GM23338 (cell line): ENCODE data around the gene AKNA. TPM values are rescaled to one million over a fixed set of nuclear protein-coding genes. Genes with fewer than 3 reads are reported as not detected.

Source experiments
- ATAC-seq: fragments of 200-7000 bp; cut with Tn5 transposase; 3 replicates; pipeline ENCODE4 v1.9.1; 2020
- DNase-seq: peaks from one replicate; pipeline ENCODE4 v3.0.0-alpha.2; 2015; ENCODE audit warnings: low spot score
- H2AFZ ChIP-seq: fragments of 200-600 bp; sonication (generic); 2 replicates; pipeline ENCODE4 v1.8.0; 2016; ENCODE audit warnings: antibody characterized with exemption, mild to moderate bottlenecking, moderate library complexity
- H3F3A ChIP-seq: fragments of 200-600 bp; sonication (generic); replicated peaks from 2 replicates; pipeline ENCODE4 v1.8.0; 2017; ENCODE audit warnings: antibody characterized with exemption, mixed run types, low read depth
- H3K27ac ChIP-seq: fragments of 200-600 bp; sonication (generic); 2 replicates; pipeline ENCODE4 v1.6.1; 2016; ENCODE audit warnings: low read depth
- H3K27me3 ChIP-seq: fragments of 200-600 bp; sonication (generic); 2 replicates; pipeline ENCODE4 v1.8.0; 2016; ENCODE audit warnings: mild to moderate bottlenecking, mixed run types, moderate library complexity; ENCODE audit not compliant: insufficient read depth
- H3K36me3 ChIP-seq: fragments of 200-600 bp; sonication (generic); 2 replicates; pipeline ENCODE4 v1.8.0; 2016; ENCODE audit warnings: mild to moderate bottlenecking; ENCODE audit not compliant: insufficient read depth
- H3K4me1 ChIP-seq: fragments of 200-600 bp; sonication (generic); 2 replicates; pipeline ENCODE4 v1.8.0; 2016; ENCODE audit warnings: mild to moderate bottlenecking, moderate library complexity; ENCODE audit not compliant: insufficient read depth
- H3K4me2 ChIP-seq: fragments of 200-600 bp; sonication (generic); 2 replicates; pipeline ENCODE4 v1.7.1; 2017; ENCODE audit warnings: mixed run types
- H3K4me3 ChIP-seq: fragments of 200-600 bp; sonication (generic); 2 replicates; pipeline ENCODE4 v1.6.1; 2016; ENCODE audit warnings: mixed run types
- H3K79me2 ChIP-seq: fragments of 200-600 bp; sonication (generic); replicated peaks from 2 replicates; pipeline ENCODE4 v1.8.0; 2017; ENCODE audit warnings: mild to moderate bottlenecking; ENCODE audit not compliant: insufficient read depth
- H3K9me2 ChIP-seq: fragments of 200-600 bp; sonication (generic); 2 replicates; pipeline ENCODE4 v1.8.0; 2017; ENCODE audit not compliant: insufficient read depth
- H4K20me1 ChIP-seq: fragments of 200-600 bp; sonication (generic); replicated peaks from 2 replicates; pipeline ENCODE4 v1.8.0; 2017; ENCODE audit warnings: mild to moderate bottlenecking; ENCODE audit not compliant: insufficient read depth
- H3K27ac Mint-ChIP-seq: 2 replicates; pipeline ENCODE4 v1.8.0; 2020; ENCODE audit warnings: inconsistent platforms, mild to moderate bottlenecking, moderate library complexity, mixed read lengths
- H3K27me3 Mint-ChIP-seq: 3 replicates; pipeline ENCODE4 v1.8.0; 2022; ENCODE audit warnings: low read depth, mild to moderate bottlenecking, moderate library complexity, mixed read lengths, inconsistent platforms; ENCODE audit not compliant: insufficient read depth, poor library complexity
- H3K36me3 Mint-ChIP-seq: 3 replicates; pipeline ENCODE4 v1.8.0; 2021; ENCODE audit warnings: low read depth, mild to moderate bottlenecking, inconsistent platforms, moderate library complexity, mixed read lengths
- H3K4me1 Mint-ChIP-seq: 3 replicates; pipeline ENCODE4 v1.8.0; 2020; ENCODE audit warnings: mild to moderate bottlenecking, inconsistent platforms, mixed read lengths
- H3K4me3 Mint-ChIP-seq: 3 replicates; pipeline ENCODE4 v1.8.0; 2021; ENCODE audit warnings: moderate library complexity, mild to moderate bottlenecking, inconsistent platforms, mixed read lengths
- H3K9me3 Mint-ChIP-seq: 3 replicates; pipeline ENCODE4 v1.8.0; 2020; ENCODE audit warnings: moderate library complexity, mild to moderate bottlenecking, inconsistent platforms, mixed read lengths
- CREB1 ChIP-seq: fragments of 250-450 bp; sonication (Bioruptor Pico); IDR thresholded peaks from 2 replicates; pipeline ENCODE4 v1.5.0; 2020; ENCODE audit warnings: low read depth, mild to moderate bottlenecking, moderate library complexity
- EZH2 ChIP-seq: fragments of 200-600 bp; sonication (generic); IDR thresholded peaks from one replicate; pipeline ENCODE4 v1.8.0; 2017; ENCODE audit warnings: antibody characterized with exemption, mild to moderate bottlenecking, low read depth; ENCODE audit not compliant: unreplicated experiment
- EZH2phosphoT487 ChIP-seq: fragments of 200-600 bp; sonication (generic); IDR thresholded peaks from one replicate; pipeline ENCODE4 v1.8.1; 2018; ENCODE audit warnings: antibody characterized with exemption; ENCODE audit not compliant: unreplicated experiment
- JUNB ChIP-seq: IDR thresholded peaks from one replicate; pipeline ENCODE4 v1.6.1; 2016; ENCODE audit warnings: antibody characterized with exemption; ENCODE audit not compliant: unreplicated experiment
- NANOG ChIP-seq: IDR thresholded peaks from 2 replicates; pipeline ENCODE4 v1.6.1; 2016; ENCODE audit warnings: antibody characterized with exemption, borderline replicate concordance
- POLR2AphosphoS5 ChIP-seq: IDR thresholded peaks from 2 replicates; pipeline ENCODE4 v1.6.1; 2016; ENCODE audit warnings: antibody characterized with exemption, low read depth
- STAT1 ChIP-seq: IDR thresholded peaks from one replicate; pipeline ENCODE4 v1.6.1; 2016; ENCODE audit warnings: antibody characterized with exemption; ENCODE audit not compliant: unreplicated experiment
- ZNF114 ChIP-seq: fragments of 250-450 bp; sonication (Bioruptor Pico); IDR thresholded peaks from 2 replicates; pipeline ENCODE4 v1.5.0; 2020; ENCODE audit warnings: mild to moderate bottlenecking, moderate library complexity
- ZNF331 ChIP-seq: fragments of 250-450 bp; sonication (Bioruptor Pico); IDR thresholded peaks from 2 replicates; pipeline ENCODE4 v1.5.0; 2020; ENCODE audit warnings: low read depth, mild to moderate bottlenecking, moderate library complexity
- polyA plus RNA-seq: library from polyadenylated mRNA; unstranded; fragments of >200 nt; fragmentation: Nextera tagmentation; extraction: Ambion mirVana; gene quantifications from 2 replicates; pipeline ENCODE4 v1.2.1, GENCODE V29; 2016
- total RNA-seq: library from RNA; depleted of rRNA; stranded (reverse); fragments of >200 nt; shearing (Covaris generic); gene quantifications from 2 replicates; pipeline ENCODE4 v1.2.3, GENCODE V29; 2014
- TF ChIP-seq, protein P1 (sequence below), 2 experiments: fragments of 200-600 bp in 1 of 2; sonication (generic) in 1 of 2; conservative IDR thresholded peaks; 2 replicates each; pipeline versions ENCODE4 v1.5.1 to v1.6.1; 2016 to 2017; ENCODE audit warnings: antibody characterized with exemption in 2 of 2, low read depth in 2 of 2, mild to moderate bottlenecking in 2 of 2, moderate library complexity in 1 of 2
- TF ChIP-seq, protein P2 (sequence below): IDR thresholded peaks from 2 replicates; pipeline ENCODE4 v1.6.1; 2016; ENCODE audit warnings: antibody characterized with exemption
- TF ChIP-seq, protein P3 (sequence below): IDR thresholded peaks from one replicate; pipeline ENCODE4 v1.6.1; 2018; ENCODE audit warnings: antibody characterized with exemption; ENCODE audit not compliant: unreplicated experiment
- TF ChIP-seq, protein P4 (sequence below): fragments of 250-450 bp; sonication (Bioruptor Pico); IDR thresholded peaks from 2 replicates; pipeline ENCODE4 v1.5.0; 2020; ENCODE audit warnings: mild to moderate bottlenecking, moderate library complexity

The AKNA gene
- total and polyA plus RNA-seq, 2 experiments from 2014 or later: 9.0 to 28.1 TPM

DNA sequence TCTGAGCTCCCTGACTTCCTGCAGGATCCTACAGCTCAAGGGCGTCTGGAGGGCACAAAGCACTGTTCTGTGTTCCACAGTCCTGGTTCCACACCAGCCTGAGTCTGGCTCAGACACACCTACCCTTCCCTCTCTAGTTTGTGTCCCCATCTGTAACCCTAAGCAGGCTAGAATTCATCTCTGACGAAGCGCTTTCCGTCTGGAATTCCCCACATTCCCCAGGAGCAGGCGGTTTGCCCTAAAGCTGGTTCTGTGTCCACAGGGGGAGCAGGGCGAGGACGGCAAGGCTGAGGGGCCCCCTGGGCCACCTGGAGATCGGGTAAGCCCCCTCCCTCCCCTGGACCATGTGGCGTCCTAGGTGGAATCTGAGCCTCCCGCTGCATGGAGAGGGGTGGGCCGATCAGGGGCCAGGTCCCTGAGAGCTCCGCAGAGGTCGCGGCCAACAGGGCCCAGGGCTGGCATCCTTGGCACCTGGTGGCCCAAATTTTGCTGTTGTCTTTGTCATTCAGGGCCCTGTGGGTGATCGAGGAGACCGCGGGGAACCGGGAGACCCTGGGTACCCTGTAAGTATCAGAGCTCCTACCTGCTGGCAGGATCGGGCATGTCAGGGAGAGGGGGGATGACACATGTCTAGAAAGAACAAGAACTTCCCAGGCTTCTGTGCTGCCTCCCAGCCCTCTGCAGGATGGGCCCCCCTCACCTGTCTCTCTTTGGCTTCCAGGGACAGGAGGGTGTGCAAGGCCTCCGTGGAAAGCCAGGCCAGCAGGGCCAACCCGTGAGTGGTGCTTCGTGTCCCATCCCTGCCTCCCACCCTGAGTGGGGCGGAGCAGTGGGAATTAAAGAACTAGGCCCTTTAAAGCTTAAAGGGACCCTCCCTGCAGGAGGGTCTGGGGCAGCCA is 99.3 kb downstream of the AKNA start:
- no peaks in the 10 kb centered on the region for H3K79me2 ChIP-seq
- H3K36me3 Mint-ChIP-seq: peaks cover 15% of the 10 kb centered on the region
- H3F3A ChIP-seq: no peaks in the 10 kb centered on the region
- no peak overlapping the region for H3K4me2 ChIP-seq
- DNase-seq: peak; percentile 73
- no peaks in the 10 kb centered on the region for H3K27me3 Mint-ChIP-seq
- H3K4me3 ChIP-seq: no peak overlapping the region
- ATAC-seq: peak; percentile 61
- H3K27me3 ChIP-seq: no peaks in the 10 kb centered on the region
- H3K27ac Mint-ChIP-seq: peak overlapping the region; percentile 81; the same call in 1 of the 2 replicates
- TF ChIP-seq, protein P1, sequence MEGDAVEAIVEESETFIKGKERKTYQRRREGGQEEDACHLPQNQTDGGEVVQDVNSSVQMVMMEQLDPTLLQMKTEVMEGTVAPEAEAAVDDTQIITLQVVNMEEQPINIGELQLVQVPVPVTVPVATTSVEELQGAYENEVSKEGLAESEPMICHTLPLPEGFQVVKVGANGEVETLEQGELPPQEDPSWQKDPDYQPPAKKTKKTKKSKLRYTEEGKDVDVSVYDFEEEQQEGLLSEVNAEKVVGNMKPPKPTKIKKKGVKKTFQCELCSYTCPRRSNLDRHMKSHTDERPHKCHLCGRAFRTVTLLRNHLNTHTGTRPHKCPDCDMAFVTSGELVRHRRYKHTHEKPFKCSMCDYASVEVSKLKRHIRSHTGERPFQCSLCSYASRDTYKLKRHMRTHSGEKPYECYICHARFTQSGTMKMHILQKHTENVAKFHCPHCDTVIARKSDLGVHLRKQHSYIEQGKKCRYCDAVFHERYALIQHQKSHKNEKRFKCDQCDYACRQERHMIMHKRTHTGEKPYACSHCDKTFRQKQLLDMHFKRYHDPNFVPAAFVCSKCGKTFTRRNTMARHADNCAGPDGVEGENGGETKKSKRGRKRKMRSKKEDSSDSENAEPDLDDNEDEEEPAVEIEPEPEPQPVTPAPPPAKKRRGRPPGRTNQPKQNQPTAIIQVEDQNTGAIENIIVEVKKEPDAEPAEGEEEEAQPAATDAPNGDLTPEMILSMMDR (conservative IDR thresholded peaks at IDR 0.05; ENCODE audit: low read depth in 2 of 2): no peak
- TF ChIP-seq JUNB: no peak
- TF ChIP-seq EZH2: no peak
- TF ChIP-seq, protein P2, sequence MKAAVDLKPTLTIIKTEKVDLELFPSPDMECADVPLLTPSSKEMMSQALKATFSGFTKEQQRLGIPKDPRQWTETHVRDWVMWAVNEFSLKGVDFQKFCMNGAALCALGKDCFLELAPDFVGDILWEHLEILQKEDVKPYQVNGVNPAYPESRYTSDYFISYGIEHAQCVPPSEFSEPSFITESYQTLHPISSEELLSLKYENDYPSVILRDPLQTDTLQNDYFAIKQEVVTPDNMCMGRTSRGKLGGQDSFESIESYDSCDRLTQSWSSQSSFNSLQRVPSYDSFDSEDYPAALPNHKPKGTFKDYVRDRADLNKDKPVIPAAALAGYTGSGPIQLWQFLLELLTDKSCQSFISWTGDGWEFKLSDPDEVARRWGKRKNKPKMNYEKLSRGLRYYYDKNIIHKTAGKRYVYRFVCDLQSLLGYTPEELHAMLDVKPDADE: no peak
- no peak for TF ChIP-seq CREB1 (CRISPR knock-in tag)
- no peak for TF ChIP-seq EZH2phosphoT487
- TF ChIP-seq STAT1: no peak
- TF ChIP-seq NANOG: no peak
- TF ChIP-seq ZNF114 (CRISPR knock-in tag): no peak
- no peak for TF ChIP-seq POLR2AphosphoS5
- TF ChIP-seq ZNF331 (CRISPR knock-in tag): no peak
- TF ChIP-seq, protein P3, sequence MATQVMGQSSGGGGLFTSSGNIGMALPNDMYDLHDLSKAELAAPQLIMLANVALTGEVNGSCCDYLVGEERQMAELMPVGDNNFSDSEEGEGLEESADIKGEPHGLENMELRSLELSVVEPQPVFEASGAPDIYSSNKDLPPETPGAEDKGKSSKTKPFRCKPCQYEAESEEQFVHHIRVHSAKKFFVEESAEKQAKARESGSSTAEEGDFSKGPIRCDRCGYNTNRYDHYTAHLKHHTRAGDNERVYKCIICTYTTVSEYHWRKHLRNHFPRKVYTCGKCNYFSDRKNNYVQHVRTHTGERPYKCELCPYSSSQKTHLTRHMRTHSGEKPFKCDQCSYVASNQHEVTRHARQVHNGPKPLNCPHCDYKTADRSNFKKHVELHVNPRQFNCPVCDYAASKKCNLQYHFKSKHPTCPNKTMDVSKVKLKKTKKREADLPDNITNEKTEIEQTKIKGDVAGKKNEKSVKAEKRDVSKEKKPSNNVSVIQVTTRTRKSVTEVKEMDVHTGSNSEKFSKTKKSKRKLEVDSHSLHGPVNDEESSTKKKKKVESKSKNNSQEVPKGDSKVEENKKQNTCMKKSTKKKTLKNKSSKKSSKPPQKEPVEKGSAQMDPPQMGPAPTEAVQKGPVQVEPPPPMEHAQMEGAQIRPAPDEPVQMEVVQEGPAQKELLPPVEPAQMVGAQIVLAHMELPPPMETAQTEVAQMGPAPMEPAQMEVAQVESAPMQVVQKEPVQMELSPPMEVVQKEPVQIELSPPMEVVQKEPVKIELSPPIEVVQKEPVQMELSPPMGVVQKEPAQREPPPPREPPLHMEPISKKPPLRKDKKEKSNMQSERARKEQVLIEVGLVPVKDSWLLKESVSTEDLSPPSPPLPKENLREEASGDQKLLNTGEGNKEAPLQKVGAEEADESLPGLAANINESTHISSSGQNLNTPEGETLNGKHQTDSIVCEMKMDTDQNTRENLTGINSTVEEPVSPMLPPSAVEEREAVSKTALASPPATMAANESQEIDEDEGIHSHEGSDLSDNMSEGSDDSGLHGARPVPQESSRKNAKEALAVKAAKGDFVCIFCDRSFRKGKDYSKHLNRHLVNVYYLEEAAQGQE: no peak
- TF ChIP-seq, protein P4, sequence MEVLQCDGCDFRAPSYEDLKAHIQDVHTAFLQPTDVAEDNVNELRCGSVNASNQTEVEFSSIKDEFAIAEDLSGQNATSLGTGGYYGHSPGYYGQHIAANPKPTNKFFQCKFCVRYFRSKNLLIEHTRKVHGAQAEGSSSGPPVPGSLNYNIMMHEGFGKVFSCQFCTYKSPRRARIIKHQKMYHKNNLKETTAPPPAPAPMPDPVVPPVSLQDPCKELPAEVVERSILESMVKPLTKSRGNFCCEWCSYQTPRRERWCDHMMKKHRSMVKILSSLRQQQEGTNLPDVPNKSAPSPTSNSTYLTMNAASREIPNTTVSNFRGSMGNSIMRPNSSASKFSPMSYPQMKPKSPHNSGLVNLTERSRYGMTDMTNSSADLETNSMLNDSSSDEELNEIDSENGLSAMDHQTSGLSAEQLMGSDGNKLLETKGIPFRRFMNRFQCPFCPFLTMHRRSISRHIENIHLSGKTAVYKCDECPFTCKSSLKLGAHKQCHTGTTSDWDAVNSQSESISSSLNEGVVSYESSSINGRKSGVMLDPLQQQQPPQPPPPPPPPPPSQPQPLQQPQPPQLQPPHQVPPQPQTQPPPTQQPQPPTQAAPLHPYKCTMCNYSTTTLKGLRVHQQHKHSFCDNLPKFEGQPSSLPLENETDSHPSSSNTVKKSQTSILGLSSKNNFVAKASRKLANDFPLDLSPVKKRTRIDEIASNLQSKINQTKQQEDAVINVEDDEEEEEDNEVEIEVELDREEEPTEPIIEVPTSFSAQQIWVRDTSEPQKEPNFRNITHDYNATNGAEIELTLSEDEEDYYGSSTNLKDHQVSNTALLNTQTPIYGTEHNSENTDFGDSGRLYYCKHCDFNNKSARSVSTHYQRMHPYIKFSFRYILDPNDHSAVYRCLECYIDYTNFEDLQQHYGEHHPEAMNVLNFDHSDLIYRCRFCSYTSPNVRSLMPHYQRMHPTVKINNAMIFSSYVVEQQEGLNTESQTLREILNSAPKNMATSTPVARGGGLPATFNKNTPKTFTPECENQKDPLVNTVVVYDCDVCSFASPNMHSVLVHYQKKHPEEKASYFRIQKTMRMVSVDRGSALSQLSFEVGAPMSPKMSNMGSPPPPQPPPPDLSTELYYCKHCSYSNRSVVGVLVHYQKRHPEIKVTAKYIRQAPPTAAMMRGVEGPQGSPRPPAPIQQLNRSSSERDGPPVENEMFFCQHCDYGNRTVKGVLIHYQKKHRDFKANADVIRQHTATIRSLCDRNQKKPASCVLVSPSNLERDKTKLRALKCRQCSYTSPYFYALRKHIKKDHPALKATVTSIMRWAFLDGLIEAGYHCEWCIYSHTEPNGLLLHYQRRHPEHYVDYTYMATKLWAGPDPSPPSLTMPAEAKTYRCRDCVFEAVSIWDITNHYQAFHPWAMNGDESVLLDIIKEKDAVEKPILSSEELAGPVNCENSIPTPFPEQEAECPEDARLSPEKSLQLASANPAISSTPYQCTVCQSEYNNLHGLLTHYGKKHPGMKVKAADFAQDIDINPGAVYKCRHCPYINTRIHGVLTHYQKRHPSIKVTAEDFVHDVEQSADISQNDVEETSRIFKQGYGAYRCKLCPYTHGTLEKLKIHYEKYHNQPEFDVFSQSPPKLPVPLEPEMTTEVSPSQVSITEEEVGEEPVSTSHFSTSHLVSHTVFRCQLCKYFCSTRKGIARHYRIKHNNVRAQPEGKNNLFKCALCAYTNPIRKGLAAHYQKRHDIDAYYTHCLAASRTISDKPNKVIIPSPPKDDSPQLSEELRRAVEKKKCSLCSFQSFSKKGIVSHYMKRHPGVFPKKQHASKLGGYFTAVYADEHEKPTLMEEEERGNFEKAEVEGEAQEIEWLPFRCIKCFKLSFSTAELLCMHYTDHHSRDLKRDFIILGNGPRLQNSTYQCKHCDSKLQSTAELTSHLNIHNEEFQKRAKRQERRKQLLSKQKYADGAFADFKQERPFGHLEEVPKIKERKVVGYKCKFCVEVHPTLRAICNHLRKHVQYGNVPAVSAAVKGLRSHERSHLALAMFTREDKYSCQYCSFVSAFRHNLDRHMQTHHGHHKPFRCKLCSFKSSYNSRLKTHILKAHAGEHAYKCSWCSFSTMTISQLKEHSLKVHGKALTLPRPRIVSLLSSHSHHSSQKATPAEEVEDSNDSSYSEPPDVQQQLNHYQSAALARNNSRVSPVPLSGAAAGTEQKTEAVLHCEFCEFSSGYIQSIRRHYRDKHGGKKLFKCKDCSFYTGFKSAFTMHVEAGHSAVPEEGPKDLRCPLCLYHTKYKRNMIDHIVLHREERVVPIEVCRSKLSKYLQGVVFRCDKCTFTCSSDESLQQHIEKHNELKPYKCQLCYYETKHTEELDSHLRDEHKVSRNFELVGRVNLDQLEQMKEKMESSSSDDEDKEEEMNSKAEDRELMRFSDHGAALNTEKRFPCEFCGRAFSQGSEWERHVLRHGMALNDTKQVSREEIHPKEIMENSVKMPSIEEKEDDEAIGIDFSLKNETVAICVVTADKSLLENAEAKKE (CRISPR knock-in tag): no peak
- no peaks in the 10 kb centered on the region for H4K20me1 ChIP-seq
- H3K4me3 Mint-ChIP-seq: no peak overlapping the region
- H3K9me2 ChIP-seq: no peaks in the 10 kb centered on the region
- H3K36me3 ChIP-seq: peaks cover 12% of the 10 kb centered on the region; the same call in 1 of the 2 replicates
- no peaks in the 10 kb centered on the region; the same call in 2 of the 3 replicates for H3K9me3 Mint-ChIP-seq
- H2AFZ ChIP-seq: no peak overlapping the region
- H3K4me1 ChIP-seq: peaks cover 7% of the 10 kb centered on the region
- H3K27ac ChIP-seq: no peak overlapping the region
- H3K4me1 Mint-ChIP-seq: peaks cover 23% of the 10 kb centered on the region
